GM12874 (cell line): ENCODE measurements around the gene XIRP2.

Source experiments
- TF ChIP-seq, protein P1 (sequence below): IDR thresholded peaks from 2 replicates; pipeline ENCODE4 v1.5.1; 2011; ENCODE audit warnings: low read depth, mild to moderate bottlenecking, control low read depth, low read length, moderate library complexity; ENCODE audit not compliant: insufficient read depth

XIRP2 gene

DNA sequence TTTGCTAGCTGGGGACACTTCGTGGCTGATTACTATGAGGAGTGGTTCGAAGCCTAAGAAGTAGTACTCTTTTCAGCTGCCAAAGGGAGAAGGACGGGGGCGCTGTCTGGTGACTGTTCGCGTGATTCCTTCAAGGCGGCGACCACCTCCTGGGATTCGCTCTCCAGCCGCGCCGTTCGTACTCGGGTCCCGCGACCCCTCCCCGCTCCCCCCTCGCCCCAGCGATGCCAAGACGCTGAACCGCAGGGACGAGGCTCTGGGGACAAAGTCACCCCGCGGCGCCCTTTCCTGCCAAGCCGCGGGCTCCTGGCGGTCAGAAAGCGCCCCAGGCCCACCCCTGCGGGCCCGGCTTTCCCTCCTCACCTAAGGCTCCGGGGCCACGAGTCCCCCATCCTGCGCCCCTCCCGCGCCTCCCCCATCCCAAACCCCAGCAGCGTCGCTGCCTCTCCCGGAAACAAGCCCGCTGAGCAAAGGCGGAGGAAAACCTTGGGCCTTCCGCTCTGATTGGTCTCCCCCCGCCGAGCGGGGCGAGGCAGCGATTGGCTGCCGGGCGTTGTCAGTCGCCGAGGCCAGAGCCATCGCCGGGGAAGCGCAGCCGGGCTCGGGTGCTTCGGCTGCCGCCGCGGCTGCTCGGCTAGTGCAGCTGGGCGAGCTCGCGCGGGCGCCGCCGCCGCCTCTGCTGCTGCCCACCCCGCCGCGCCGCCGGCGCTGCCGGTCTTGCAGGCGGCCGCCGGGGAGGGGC is 404.3 kb downstream of the XIRP2 start, which contains the start of gene B3GALT1:
B3GALT1 (plus strand) TSS at position 572 of the 742 bp plus-strand sequence.
- TF ChIP-seq, protein P1, sequence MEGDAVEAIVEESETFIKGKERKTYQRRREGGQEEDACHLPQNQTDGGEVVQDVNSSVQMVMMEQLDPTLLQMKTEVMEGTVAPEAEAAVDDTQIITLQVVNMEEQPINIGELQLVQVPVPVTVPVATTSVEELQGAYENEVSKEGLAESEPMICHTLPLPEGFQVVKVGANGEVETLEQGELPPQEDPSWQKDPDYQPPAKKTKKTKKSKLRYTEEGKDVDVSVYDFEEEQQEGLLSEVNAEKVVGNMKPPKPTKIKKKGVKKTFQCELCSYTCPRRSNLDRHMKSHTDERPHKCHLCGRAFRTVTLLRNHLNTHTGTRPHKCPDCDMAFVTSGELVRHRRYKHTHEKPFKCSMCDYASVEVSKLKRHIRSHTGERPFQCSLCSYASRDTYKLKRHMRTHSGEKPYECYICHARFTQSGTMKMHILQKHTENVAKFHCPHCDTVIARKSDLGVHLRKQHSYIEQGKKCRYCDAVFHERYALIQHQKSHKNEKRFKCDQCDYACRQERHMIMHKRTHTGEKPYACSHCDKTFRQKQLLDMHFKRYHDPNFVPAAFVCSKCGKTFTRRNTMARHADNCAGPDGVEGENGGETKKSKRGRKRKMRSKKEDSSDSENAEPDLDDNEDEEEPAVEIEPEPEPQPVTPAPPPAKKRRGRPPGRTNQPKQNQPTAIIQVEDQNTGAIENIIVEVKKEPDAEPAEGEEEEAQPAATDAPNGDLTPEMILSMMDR = peak; percentile 32

- TF ChIP-seq, protein P1 = no peak
These were observed 405.0 kb downstream of the XIRP2 start for GRCh38 chr2:167293172-167293781.

DNA sequence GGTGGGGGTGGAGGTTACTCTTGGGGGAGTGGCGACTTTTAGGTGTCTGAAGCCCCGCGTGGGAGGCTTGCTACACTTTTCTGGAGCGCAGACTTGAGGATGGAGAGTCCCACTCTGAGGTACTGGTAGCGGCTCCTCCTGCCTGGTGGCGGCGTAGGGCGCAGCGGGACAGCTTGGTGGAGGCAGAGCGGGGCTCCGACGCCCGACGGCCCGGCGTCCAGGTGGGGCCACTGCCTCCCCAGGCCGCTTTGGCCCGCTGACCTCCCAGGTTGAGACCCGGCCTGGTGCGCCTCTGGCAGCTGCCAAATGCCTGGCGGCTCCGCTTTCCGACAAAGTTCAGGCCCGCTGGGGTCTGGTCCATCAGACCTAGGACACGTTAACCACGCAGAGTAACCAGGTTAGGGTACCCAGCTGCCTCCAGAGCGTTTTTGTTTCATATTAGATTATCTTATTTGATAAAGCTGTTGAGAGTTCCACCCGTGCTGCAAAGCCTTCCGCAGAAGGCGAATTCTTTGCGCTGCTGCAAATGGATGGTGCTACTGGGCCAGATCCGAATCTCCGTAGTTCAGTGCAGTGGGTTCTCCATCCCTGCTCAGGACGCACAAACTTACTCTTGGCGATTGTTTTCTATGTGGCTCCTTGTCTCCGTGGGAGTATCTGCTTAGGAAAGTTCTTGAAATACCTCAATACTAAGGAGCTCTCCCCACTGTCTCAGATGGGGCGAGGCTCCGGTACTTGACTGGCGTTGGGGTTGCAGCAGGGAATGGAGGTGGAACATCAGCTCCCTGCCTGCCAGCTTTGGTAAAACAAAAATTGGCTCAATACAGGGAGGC is 405.9 kb downstream of the XIRP2 start:
- TF ChIP-seq, protein P1 = no peak

- TF ChIP-seq, protein P1 = no peak
These were observed 406.5 kb downstream of the XIRP2 start for GRCh38 chr2:167294776-167295140.

GRCh38 chr2:167297292-167297691 is 409.0 kb downstream of the XIRP2 start:
- TF ChIP-seq, protein P1 = no peak

GRCh38 chr2:167298017-167298416 is 409.7 kb downstream of the XIRP2 start:
- TF ChIP-seq, protein P1 = no peak
